GM18505 (cell line): ENCODE measurements around the gene CNOT6.

ENCODE experiments used
- ATAC-seq: cut with Tn5 transposase; IDR thresholded peaks from one replicate; pipeline ENCODE4 v1.9.1; 2021; ENCODE audit not compliant: unreplicated experiment
- POLR2A ChIP-seq: IDR thresholded peaks from 4 replicates; pipeline ENCODE4 v1.6.1; 2011; ENCODE audit warnings: borderline replicate concordance; ENCODE audit not compliant: insufficient read depth, insufficient read length; ENCODE audit errors: extremely low read depth

CNOT6 gene

GRCh38 chr5:180590543-180591310 is 96.5 kb downstream of the CNOT6 start:
- no peak for TF ChIP-seq POLR2A

GRCh38 chr5:180591311-180591887 is 97.2 kb downstream of the CNOT6 start, which contains the start of gene SCGB3A1:
TSS of gene SCGB3A1 (minus strand) at chr5:180591499. CDS start at chr5:180591462, 37 bp downstream.
- ATAC-seq, result no peak
- no peak for TF ChIP-seq POLR2A

More at GRCh38 chr5:180590543-180591310, 96.5 kb downstream of the CNOT6 start:
- no peak for ATAC-seq

- TF ChIP-seq POLR2A, result no peak
- no peak for ATAC-seq
Measured at GRCh38 chr5:180592176-180592575, 98.0 kb downstream of the CNOT6 start.

- no peak for TF ChIP-seq POLR2A
- no peak for ATAC-seq
Measured at GRCh38 chr5:180593446-180594206, 99.4 kb downstream of the CNOT6 start.

DNA sequence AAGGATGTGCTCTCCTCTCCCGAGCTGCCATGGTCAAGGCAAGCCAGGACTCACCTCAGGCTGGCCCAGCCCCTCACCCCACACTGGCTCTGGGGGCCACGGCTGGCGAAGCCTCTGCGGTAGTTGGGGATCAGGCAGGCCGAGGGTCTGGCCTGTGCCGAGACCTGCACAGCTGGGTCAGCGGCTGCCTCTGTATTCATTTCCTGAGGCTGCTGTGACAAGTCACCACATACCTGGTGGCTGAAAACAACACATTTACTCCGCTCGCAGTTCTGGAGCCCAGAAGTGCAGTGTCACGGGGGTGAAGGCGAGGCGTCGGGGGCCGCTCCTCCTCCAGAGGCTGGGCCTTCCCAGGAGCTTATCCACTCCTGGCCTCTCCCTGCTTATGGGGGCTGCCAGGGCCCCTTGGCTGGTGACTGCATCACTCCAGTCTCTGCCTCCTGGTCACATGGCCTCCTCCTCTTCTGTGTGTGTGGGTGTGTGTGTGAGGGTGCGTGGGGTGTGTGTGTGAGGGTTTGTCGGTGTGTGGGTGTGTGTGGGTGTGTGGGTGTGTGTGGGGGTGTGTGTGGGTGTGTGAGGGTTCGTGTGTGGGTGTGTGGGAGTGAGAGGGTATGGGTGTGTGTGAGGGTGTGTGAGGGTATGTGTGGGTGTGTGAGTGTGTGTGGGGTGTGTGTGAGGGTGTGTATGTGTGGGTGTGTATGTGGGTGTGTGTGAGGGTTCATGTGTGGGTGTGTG is 100.3 kb downstream of the CNOT6 start:
- TF ChIP-seq POLR2A, result no peak
- no peak for ATAC-seq

GRCh38 chr5:180595046-180595379 is 100.8 kb downstream of the CNOT6 start:
- ATAC-seq, result no peak
- TF ChIP-seq POLR2A, result no peak

GRCh38 chr5:180595381-180596114 is 101.4 kb downstream of the CNOT6 start:
- TF ChIP-seq POLR2A, result no peak
- ATAC-seq, result no peak

- no peak for TF ChIP-seq POLR2A
- no peak for ATAC-seq
Measured at GRCh38 chr5:180596115-180596667, 102.0 kb downstream of the CNOT6 start.

DNA sequence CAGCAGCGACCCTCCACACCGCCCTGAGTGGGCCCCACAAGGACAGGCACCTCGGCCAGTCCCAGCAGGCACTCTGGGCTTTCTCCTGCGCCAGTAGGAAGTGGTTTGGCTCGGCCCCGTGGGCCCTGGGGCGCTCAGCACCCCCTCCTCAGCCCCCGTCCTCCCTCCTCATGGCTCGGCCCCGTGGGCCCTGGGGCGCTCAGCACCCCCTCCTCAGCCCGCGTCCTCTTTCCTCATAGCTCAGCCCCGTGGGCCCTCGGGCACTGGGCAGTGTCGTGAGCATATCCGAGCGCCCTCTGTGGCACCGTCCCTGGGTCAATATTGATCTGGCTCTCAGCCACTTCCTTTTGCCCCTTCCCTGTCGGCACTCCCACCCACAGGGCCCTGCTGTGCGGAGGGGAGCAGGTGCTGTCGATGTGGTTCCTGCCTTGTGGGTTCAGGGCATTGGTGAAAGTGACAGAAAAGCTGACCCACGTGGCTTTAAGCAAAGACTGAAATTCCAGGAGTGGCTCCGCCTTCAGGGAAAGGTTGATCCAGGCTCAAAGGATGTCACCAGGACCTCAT is 102.6 kb downstream of the CNOT6 start:
- no peak for TF ChIP-seq POLR2A
- no peak for ATAC-seq

- TF ChIP-seq POLR2A, result no peak
- ATAC-seq, result no peak
Measured at GRCh38 chr5:180598316-180598701, 104.1 kb downstream of the CNOT6 start.

DNA sequence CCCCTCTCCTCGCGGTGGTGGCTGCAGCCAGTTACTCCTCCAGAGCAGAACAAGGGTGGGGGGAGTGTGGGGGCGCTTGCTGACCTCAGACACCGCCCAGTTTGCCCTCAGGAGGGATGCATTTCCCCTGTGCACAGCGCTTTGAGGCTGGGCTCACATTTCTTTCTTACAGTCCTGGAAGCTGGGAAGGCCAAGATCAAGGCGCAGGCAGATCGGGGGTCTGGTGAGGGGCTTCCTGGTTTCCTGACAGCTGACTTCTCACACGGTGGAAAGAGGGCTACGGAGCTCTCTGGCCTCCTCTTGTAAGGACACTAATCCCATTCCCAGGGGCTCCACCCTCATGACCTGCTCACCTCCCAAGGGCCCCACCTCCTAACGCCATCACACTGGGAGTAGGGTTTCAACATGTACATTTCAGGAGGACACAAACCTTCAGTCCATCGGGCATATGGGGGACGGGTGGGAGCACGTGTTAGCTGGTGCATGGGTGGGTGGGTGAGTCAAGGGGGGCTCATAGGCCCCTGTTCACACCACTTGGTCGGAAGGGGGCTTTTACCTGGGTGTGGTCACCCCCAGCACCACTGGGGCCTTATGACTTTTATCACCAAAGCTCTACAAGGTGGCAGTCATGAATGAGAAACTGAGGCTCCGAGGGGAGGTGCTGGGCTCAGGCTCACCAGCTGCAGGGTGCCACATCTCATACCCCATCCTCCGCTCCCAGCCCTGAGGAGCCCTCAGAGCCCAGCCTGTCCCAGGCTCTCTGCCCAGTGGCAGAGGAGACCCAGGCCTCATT is 104.8 kb downstream of the CNOT6 start:
- no peak for TF ChIP-seq POLR2A
- ATAC-seq, result no peak
